Adrenal gland (tissue), 12 donors: ENCODE results near the gene NAPSA. TPM values are rescaled to one million over a fixed set of nuclear protein-coding genes. Genes with fewer than 3 reads are reported as not detected.

Experiments
- DNase-seq, 7 donors: peaks; one replicate each; pipeline ENCODE4 v3.0.0-alpha.2; 2019 to 2020
- H3K27ac ChIP-seq, 5 donors: fragments of 200-600 bp; sonication (generic) in 4 of 5; 1 replicate in 3 of 5; 2 replicates in 2 of 5; pipeline versions ENCODE4 v1.5.1 to v1.8.0; 2016 to 2020; ENCODE audit warnings: mild to moderate bottlenecking in 1 of 5
- H3K27me3 ChIP-seq: fragments of 200-600 bp; 2 replicates; pipeline ENCODE4 v1.8.0; 2021
- H3K36me3 ChIP-seq, 2 donors: fragments of 200-600 bp; replicated peaks in 1 of 2; 1 replicate in 1 of 2; 2 replicates in 1 of 2; pipeline versions ENCODE4 v1.5.1 to v1.8.0; 2018 to 2022
- H3K4me1 ChIP-seq, 2 donors: fragments of 200-600 bp; replicated peaks in 1 of 2; 1 replicate in 1 of 2; 2 replicates in 1 of 2; pipeline versions ENCODE4 v1.5.1 to v1.8.0; 2018 to 2021
- H3K4me3 ChIP-seq, 4 donors: fragments of 200-600 bp; sonication (generic) in 3 of 4; one replicate each; pipeline ENCODE4 v1.5.1; 2016 to 2018
- H3K9me3 ChIP-seq, 3 donors: fragments of 200-600 bp; sonication (generic) in 1 of 3; replicated peaks in 1 of 3; 1 replicate in 2 of 3; 2 replicates in 1 of 3; pipeline versions ENCODE4 v1.5.1 to v1.8.0; 2016 to 2021
- POLR2A ChIP-seq, 2 donors: fragments of 450-650 bp; IDR thresholded peaks; one replicate each; pipeline ENCODE4 v1.6.1; 2017; ENCODE audit warnings: antibody characterized with exemption in 2 of 2, mild to moderate bottlenecking in 2 of 2, moderate library complexity in 1 of 2
- WGBS, 4 donors: extraction: QIAGEN DNeasy Blood & Tissue Kit in 2 of 4; methylation state at CpG; one replicate each; pipeline versions ENCODE4 v1.1.5 to v1.1.7; 2013 to 2017; 5-methylcytosine and 5-hydroxymethylcytosine counted together
- intact Hi-C, 2 donors: fragments of 100-400 bp; cut with DNase I; formaldehyde crosslinking; loops; one replicate each; pipeline versions ENCODE4 v1.14.1 to v1.15.0; 2022 to 2023
- polyA plus RNA-seq, 3 donors: library from polyadenylated mRNA; stranded (reverse); fragments of 200-250 nt in 2 of 3; fragments of 350-450 nt in 1 of 3; fragmentation: Illumina TruSeq in 1 of 3; extraction: RNeasy Lipid Tissue Mini Kit (QIAGEN cat#74804) in 1 of 3; gene quantifications; one replicate each; pipeline ENCODE4 v1.2.3, GENCODE V29; 2013 to 2014
- total RNA-seq, 9 donors: library from RNA; depleted of rRNA in 4 of 9; stranded (reverse); fragments of >200 nt in 4 of 9; fragments of 120-200 nt in 1 of 9; fragmentation: NEBNext Ultra II Directional in 1 of 9; extraction: Animal tissue kit (Norgen Biotek cat#: 25700) in 1 of 9; gene quantifications; one replicate each; pipeline versions ENCODE4 v1.1.0 to v1.2.4, GENCODE V29; 2013 to 2023
- TF ChIP-seq, protein P1 (sequence below), 6 experiments: fragments of 450-650 bp in 4 of 6; fragments of 200-600 bp in 2 of 6; sonication (generic) in 1 of 6; IDR thresholded peaks; 1 replicate in 5 of 6; 2 replicates in 1 of 6; pipeline versions ENCODE4 v1.5.1 to v1.8.0; 2016 to 2021; ENCODE audit warnings: antibody characterized with exemption in 6 of 6, mild to moderate bottlenecking in 2 of 6, moderate library complexity in 1 of 6
- donor health status: healthy with polysubstance abuse.
- donor health status: Bipolar disorder and iron deficiency.
- donor health status: DM: yes; HTN: yes; CAD: no.
- donor health status: DM: no; HTN: no; CAD: no.
- donor health status: DM: no; HTN: no; CAD: no.
- donor health status: DM: yes; HTN: yes; CAD: no.

NAPSA gene
- total and polyA plus RNA-seq, 12 donors = 0.14 to 4.5 (median 0.67) TPM; not detected in 3

DNA sequence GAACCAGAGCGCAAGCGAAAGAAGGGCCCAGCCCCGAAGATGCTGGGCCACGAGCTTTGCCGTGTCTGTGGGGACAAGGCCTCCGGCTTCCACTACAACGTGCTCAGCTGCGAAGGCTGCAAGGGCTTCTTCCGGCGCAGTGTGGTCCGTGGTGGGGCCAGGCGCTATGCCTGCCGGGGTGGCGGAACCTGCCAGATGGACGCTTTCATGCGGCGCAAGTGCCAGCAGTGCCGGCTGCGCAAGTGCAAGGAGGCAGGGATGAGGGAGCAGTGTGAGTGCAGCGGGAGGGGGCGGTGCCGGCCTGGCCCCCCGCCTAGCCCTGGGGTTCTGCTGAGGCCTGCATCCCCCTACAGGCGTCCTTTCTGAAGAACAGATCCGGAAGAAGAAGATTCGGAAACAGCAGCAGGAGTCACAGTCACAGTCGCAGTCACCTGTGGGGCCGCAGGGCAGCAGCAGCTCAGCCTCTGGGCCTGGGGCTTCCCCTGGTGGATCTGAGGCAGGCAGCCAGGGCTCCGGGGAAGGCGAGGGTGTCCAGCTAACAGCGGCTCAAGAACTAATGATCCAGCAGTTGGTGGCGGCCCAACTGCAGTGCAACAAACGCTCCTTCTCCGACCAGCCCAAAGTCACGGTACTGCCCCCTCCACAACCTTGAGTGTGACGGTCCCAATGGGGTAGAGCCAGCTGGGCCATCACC, 12.9 kb upstream of the NAPSA start:
- Histone ChIP-seq H3K36me3 (peaks cover 0 to 56% of the 10 kb centered on the region in 2 donors), H3K27me3 (no peaks in the 10 kb centered on the region), H3K9me3 (no peaks in the 10 kb centered on the region), H3K4me1 (peaks cover 0 to 2% of the 10 kb centered on the region in 2 donors), H3K27ac (no peak overlapping the region), H3K4me3 (no peak overlapping the region)
- no peak for DNase-seq
- intact Hi-C loops = no loop called here
- TF ChIP-seq POLR2A (IDR thresholded peaks at IDR 0.05) = no peak
- TF ChIP-seq, protein P1, sequence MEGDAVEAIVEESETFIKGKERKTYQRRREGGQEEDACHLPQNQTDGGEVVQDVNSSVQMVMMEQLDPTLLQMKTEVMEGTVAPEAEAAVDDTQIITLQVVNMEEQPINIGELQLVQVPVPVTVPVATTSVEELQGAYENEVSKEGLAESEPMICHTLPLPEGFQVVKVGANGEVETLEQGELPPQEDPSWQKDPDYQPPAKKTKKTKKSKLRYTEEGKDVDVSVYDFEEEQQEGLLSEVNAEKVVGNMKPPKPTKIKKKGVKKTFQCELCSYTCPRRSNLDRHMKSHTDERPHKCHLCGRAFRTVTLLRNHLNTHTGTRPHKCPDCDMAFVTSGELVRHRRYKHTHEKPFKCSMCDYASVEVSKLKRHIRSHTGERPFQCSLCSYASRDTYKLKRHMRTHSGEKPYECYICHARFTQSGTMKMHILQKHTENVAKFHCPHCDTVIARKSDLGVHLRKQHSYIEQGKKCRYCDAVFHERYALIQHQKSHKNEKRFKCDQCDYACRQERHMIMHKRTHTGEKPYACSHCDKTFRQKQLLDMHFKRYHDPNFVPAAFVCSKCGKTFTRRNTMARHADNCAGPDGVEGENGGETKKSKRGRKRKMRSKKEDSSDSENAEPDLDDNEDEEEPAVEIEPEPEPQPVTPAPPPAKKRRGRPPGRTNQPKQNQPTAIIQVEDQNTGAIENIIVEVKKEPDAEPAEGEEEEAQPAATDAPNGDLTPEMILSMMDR (IDR thresholded peaks at IDR 0.05) = no peak
- 89 to 95% (median 92%) methylated on average over 22 to 36 of the region's 36 CpGs for WGBS, 4 donors

- intact Hi-C loops = no loop called here
- DNase-seq = no peak
- WGBS, 4 donors = 77 to 82% (median 80%) methylated on average over 9 of the region's 9 CpGs
- no peaks in the 10 kb centered on the region for H3K4me1 ChIP-seq
- H3K27me3 ChIP-seq = no peaks in the 10 kb centered on the region
- H3K36me3 ChIP-seq = peaks cover 0 to 52% of the 10 kb centered on the region in 2 donors
- no peak overlapping the region for H3K27ac ChIP-seq
- H3K9me3 ChIP-seq = no peaks in the 10 kb centered on the region
- TF ChIP-seq POLR2A (IDR thresholded peaks at IDR 0.05) = no peak
- TF ChIP-seq, protein P1 (IDR thresholded peaks at IDR 0.05) = no peak
- H3K4me3 ChIP-seq = no peak overlapping the region
Observed at GRCh38 chr19:50377517-50377916, 12.1 kb upstream of the NAPSA start.

GRCh38 chr19:50377051-50377461, 11.6 kb upstream of the NAPSA start:
- no peaks in the 10 kb centered on the region for H3K4me1 ChIP-seq
- H3K9me3 ChIP-seq = no peaks in the 10 kb centered on the region
- TF ChIP-seq, protein P1 (IDR thresholded peaks at IDR 0.05) = no peak
- no peak for TF ChIP-seq POLR2A (IDR thresholded peaks at IDR 0.05)
- 46 to 56% (median 51%) methylated on average over 7 of the region's 7 CpGs for WGBS, 4 donors
- H3K27me3 ChIP-seq = no peaks in the 10 kb centered on the region
- peak overlapping the region in 2 of 4 donors; percentile 87 to 95 for H3K4me3 ChIP-seq
- intact Hi-C loops = no loop called here
- peaks cover 0 to 47% of the 10 kb centered on the region in 2 donors for H3K36me3 ChIP-seq
- peak in 3 of 7 donors; percentile 35 to 66 (median 43) for DNase-seq
- peak overlapping the region in 2 of 5 donors; percentile 98 to 100 for H3K27ac ChIP-seq

- no peaks in the 10 kb centered on the region for H3K4me1 ChIP-seq
- TF ChIP-seq, protein P1 (IDR thresholded peaks at IDR 0.05) = no peak
- peak; percentile 64 to 65 for TF ChIP-seq POLR2A (IDR thresholded peaks at IDR 0.05)
Observed at GRCh38 chr19:50376166-50377050, 11.0 kb upstream of the NAPSA start, which contains the start of gene NR1H2. Gene NR1H2 (plus strand): TSS chr19:50376457. CDS start chr19:50377606, 1,149 bp downstream.

More at GRCh38 chr19:50376166-50377050, 11.0 kb upstream of the NAPSA start, which contains the start of gene NR1H2:
- 1 to 2% (median 1%) methylated on average over 43 to 67 of the region's 67 CpGs for WGBS, 4 donors
- H3K27me3 ChIP-seq = no peaks in the 10 kb centered on the region
- intact Hi-C loops = no loop called here
- peaks cover 0 to 41% of the 10 kb centered on the region in 2 donors for H3K36me3 ChIP-seq
- peak within 1 kb of the TSS; percentile 86 to 100 (median 98) for H3K27ac ChIP-seq
- DNase-seq = peak; percentile 95 to 98 (median 96)
- no peaks in the 10 kb centered on the region for H3K9me3 ChIP-seq
- peak within 1 kb of the TSS; percentile 63 to 95 (median 86) for H3K4me3 ChIP-seq
